Skeletal muscle satellite cell (primary cell): ENCODE data around the gene ZC3H11A.
A peak's percentile ranks its signal among the peaks of the same experiment; 100 is the strongest.
"Not testable (repeated sequence)": the region's sequence is repeated elsewhere in the genome, so short reads cannot be mapped to it uniquely, and the experiment has no call there.

Source experiments
- H3K27me3 ChIP-seq: 2 replicates; pipeline ENCODE4 v1.7.0; 2013; ENCODE audit warnings: low read length; ENCODE audit not compliant: control insufficient read depth, insufficient read depth
- H3K36me3 ChIP-seq: 2 replicates; pipeline ENCODE4 v1.7.0; 2013; ENCODE audit warnings: mild to moderate bottlenecking, control low read depth, low read length; ENCODE audit not compliant: insufficient read depth
- H3K4me1 ChIP-seq: 2 replicates; pipeline ENCODE4 v1.7.0; 2013; ENCODE audit warnings: low read length; ENCODE audit not compliant: control insufficient read depth, insufficient read depth
- H3K4me2 ChIP-seq: 2 replicates; pipeline ENCODE4 v1.7.0; 2013; ENCODE audit warnings: mild to moderate bottlenecking, low read length
- H3K4me3 ChIP-seq: 2 replicates; pipeline ENCODE4 v1.7.0; 2013; ENCODE audit warnings: low read length
- H3K9ac ChIP-seq: 2 replicates; pipeline ENCODE4 v1.7.0; 2013; ENCODE audit warnings: mild to moderate bottlenecking, low read depth, low read length, moderate library complexity
- H3K9me3 ChIP-seq: replicated peaks from 2 replicates; pipeline ENCODE4 v1.7.0; 2013; ENCODE audit warnings: mild to moderate bottlenecking, control low read depth, low read length

Gene ZC3H11A

DNA sequence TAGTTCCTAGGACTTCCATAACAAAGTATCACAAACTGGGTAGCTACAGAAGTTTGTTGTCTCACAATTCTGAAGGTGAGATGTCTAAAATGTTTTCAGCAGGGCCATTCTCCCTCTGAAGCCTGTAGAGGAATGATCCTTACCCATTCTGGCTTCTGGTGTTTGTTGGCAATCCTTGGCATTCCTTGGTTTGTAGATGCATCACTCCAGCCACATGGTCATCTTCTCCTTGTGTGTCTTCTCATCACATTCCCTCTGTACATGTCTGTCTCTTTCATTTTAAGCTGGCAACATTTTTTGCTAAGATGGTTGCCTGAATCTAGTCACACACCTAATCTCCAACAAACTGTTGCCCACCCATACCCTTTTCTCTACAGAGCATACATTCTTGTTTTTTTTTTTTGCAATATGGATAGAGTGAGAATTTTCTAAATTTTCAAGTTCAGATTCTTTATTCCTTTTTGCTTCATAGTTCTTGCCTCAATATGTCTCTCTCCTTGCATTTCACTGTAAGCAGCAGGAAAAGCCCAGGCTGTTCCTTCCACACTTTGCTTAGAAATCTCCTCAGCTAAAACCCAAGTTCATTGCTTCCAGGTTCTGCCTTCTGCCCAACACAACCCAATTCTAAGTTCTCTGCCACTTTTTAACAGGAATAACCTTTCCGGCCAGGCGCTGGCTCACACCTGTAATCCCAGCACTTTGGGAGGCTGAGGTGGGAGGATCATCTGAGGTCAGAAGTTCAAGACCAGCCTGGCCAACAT, 18.3 kb downstream of the ZC3H11A start:
- H3K4me3 ChIP-seq, result no peak overlapping the region
- peaks cover 59% of the 10 kb centered on the region for H3K36me3 ChIP-seq
- peaks cover 7% of the 10 kb centered on the region for H3K4me1 ChIP-seq
- no peaks in the 10 kb centered on the region for H3K27me3 ChIP-seq
- H3K9me3 ChIP-seq, result no peaks in the 10 kb centered on the region
- H3K9ac ChIP-seq, result no peak overlapping the region
- H3K4me2 ChIP-seq, result no peak overlapping the region

DNA sequence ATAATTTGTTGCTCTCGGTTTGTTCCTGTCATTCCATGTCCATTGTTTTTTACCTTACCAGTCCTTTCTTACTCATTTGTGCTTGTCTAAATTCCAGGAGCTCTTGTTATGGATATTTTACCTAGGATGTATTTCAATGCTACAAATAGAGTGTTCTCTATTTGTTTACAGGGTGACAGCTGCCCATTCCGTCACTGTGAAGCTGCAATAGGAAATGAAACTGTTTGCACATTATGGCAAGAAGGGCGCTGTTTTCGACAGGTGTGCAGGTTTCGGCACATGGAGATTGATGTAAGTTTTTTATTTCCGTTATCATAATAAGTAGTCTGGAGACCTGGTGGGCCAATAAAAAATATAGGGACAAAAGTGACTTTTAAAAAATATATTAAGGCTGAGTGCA, 23.0 kb downstream of the ZC3H11A start:
- no peaks in the 10 kb centered on the region for H3K4me1 ChIP-seq
- no peak overlapping the region for H3K9ac ChIP-seq
- H3K4me3 ChIP-seq, result no peak overlapping the region
- H3K27me3 ChIP-seq, result no peaks in the 10 kb centered on the region
- no peak overlapping the region for H3K4me2 ChIP-seq
- H3K9me3 ChIP-seq, result no peaks in the 10 kb centered on the region
- H3K36me3 ChIP-seq, result peaks cover 74% of the 10 kb centered on the region

DNA sequence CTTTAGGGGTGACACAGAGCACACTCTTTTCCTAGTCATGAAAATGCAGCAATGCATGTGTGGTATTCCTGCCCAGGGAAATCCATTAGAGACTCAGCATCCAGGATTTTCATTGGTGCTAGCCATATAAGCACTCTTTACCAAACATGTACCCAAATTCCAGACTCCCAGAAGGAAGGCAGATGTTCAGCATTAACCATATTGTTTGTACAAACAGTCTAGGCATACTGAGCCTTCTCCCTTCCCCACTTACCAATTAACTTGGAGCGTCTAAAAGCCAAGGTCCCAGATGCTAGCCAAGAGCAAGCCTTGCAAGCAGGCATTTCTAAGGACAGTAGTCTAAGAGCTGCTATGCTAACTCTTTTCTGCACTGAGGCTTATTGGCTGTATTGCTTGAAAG, 27.9 kb downstream of the ZC3H11A start:
- Histone ChIP-seq H3K27me3 (no peaks in the 10 kb centered on the region), H3K4me1 (peaks cover 6% of the 10 kb centered on the region), H3K4me2 (no peak overlapping the region), H3K9me3 (no peaks in the 10 kb centered on the region), H3K36me3 (peaks cover 69% of the 10 kb centered on the region), H3K4me3 (no peak overlapping the region), H3K9ac (no peak overlapping the region)

- H3K4me3 ChIP-seq, result no peak overlapping the region
- H3K4me2 ChIP-seq, result no peak overlapping the region
- peaks cover 74% of the 10 kb centered on the region for H3K36me3 ChIP-seq
These were observed 30.8 kb downstream of the ZC3H11A start for GRCh38 chr1:203826175-203826574.

DNA sequence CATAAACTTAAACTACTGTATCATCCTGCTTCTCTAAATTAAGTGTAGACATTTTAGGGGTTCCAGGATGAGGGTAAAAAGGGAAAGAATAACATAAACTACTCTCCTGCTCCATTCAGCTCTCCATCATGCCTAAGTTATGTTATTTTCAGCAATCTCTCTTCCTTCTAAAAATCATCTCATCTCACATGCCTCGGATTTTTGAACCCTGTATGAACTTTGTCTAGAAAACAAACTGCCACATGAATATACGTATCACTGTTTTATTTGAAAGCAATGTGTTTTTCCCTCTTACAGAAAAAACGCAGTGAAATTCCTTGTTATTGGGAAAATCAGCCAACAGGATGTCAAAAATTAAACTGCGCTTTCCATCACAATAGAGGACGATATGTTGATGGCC, 32.6 kb downstream of the ZC3H11A start:
- peaks cover 15% of the 10 kb centered on the region for H3K4me1 ChIP-seq
- no peak overlapping the region for H3K4me2 ChIP-seq
- no peak overlapping the region for H3K4me3 ChIP-seq
- no peak overlapping the region for H3K9ac ChIP-seq
- H3K9me3 ChIP-seq, result no peaks in the 10 kb centered on the region
- H3K36me3 ChIP-seq, result peaks cover 76% of the 10 kb centered on the region
- no peaks in the 10 kb centered on the region for H3K27me3 ChIP-seq

More at GRCh38 chr1:203826175-203826574, 30.8 kb downstream of the ZC3H11A start:
- H3K9me3 ChIP-seq, result no peaks in the 10 kb centered on the region
- no peaks in the 10 kb centered on the region for H3K27me3 ChIP-seq
- H3K4me1 ChIP-seq, result peaks cover 15% of the 10 kb centered on the region
- H3K9ac ChIP-seq, result no peak overlapping the region

DNA sequence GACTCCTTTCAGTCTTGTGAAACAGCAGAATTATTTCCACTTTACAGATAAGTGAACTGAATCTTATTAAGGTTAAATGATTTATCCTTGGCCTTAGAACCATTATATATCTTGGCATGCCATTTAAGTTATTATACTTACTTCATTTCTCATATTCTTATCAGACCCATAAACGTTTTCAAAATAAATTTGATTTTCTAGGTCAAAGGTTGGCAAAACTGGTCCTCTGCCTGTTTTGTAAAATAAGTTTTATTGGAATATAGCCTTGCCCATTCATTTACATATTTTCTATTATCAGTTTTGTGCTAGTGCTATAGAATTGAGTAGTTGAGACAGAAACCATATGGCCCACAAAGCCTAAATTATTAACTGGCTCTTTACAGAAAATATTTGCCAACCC, 33.1 kb downstream of the ZC3H11A start:
- Histone ChIP-seq H3K9me3 (no peaks in the 10 kb centered on the region), H3K4me1 (peaks cover 15% of the 10 kb centered on the region), H3K4me3 (no peak overlapping the region), H3K4me2 (no peak overlapping the region), H3K36me3 (peaks cover 72% of the 10 kb centered on the region), H3K9ac (no peak overlapping the region), H3K27me3 (no peaks in the 10 kb centered on the region)

- Histone ChIP-seq H3K4me2 (peak overlapping the region; percentile 50), H3K4me1 (peaks cover 15% of the 10 kb centered on the region), H3K36me3 (peaks cover 75% of the 10 kb centered on the region)
- H3K9me3 ChIP-seq, H3K4me3 ChIP-seq, H3K27me3 ChIP-seq, H3K9ac ChIP-seq: not testable (repeated sequence)
These were observed 33.8 kb downstream of the ZC3H11A start for GRCh38 chr1:203829247-203829646.

GRCh38 chr1:203835476-203835875, 40.1 kb downstream of the ZC3H11A start:
- Histone ChIP-seq H3K4me1 (no peaks in the 10 kb centered on the region), H3K9ac (no peak overlapping the region), H3K27me3 (no peaks in the 10 kb centered on the region), H3K36me3 (peaks cover 82% of the 10 kb centered on the region), H3K9me3 (no peaks in the 10 kb centered on the region), H3K4me2 (no peak overlapping the region), H3K4me3 (no peak overlapping the region)

DNA sequence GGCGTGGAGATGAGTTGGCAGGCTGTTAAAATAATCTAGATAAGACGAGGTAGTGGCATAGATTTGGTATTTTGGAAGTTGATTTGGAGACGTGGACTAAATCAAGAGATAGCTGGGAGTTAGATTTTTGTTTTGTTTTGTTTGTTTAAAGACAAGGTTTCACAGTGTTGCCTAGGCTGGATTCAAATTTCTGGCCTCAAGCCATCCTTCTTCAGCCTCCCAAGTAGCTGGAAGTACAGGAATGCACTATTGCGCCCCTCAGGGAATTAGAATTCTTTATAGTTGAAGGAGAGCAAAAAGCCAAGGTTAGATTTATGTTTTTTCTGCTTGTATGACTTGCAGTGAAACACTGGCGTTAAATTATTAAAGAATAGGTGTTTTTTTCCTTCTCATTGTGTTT, 43.7 kb downstream of the ZC3H11A start:
- H3K9ac ChIP-seq, result no peak overlapping the region
- peaks cover 64% of the 10 kb centered on the region for H3K36me3 ChIP-seq
- H3K27me3 ChIP-seq, result no peaks in the 10 kb centered on the region
- H3K4me1 ChIP-seq, result no peaks in the 10 kb centered on the region
- H3K9me3 ChIP-seq, result no peaks in the 10 kb centered on the region
- no peak overlapping the region for H3K4me2 ChIP-seq
- H3K4me3 ChIP-seq, result no peak overlapping the region

DNA sequence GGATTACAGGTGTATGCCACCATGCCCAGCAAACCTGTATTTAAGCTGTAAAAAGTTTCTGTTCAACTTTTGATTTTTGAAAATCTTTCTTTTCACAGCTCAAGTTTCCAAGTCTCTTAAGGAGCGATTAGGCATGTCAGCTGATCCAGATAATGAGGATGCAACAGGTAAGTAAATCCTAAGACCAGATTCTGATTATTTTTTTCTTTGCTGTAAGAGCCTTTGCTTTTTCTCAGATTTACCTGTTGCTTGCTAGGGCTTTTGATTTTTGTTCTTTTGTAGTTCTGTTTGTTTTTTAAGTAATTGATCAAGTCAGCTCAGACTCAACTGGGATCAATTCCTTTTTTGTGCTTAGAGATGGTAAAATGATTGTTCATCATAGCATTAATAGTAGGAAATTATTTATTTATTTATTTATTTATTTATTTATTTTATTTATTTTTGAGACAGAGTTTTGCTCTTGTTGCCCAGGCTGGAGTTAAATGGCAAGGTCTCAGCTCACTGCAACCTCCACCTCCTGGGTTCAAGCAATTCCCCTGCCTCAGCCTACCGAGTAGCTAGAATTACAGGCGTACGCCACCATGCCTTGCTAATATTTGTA, 44.9 kb downstream of the ZC3H11A start:
- Histone ChIP-seq H3K4me1 (no peaks in the 10 kb centered on the region), H3K27me3 (no peaks in the 10 kb centered on the region), H3K9ac (no peak overlapping the region), H3K4me3 (no peak overlapping the region), H3K9me3 (no peaks in the 10 kb centered on the region), H3K36me3 (peaks cover 61% of the 10 kb centered on the region), H3K4me2 (no peak overlapping the region)

DNA sequence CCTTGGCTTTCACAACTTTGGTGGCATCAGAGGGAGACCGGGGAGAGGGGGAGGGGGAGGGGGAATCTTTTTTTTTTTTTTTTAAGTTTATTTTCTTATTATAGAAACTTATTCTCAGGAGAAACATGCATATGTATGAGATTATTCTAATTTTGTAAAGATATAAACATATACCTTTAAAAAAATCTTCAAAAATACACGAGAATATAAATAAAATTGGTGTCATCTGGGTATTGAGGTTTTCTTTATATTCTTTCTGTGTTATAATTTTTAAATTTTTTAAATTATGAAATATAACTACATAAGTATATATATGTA, 47.1 kb downstream of the ZC3H11A start:
- H3K36me3 ChIP-seq, result peaks cover 57% of the 10 kb centered on the region
- H3K4me3 ChIP-seq, result no peak overlapping the region

DNA sequence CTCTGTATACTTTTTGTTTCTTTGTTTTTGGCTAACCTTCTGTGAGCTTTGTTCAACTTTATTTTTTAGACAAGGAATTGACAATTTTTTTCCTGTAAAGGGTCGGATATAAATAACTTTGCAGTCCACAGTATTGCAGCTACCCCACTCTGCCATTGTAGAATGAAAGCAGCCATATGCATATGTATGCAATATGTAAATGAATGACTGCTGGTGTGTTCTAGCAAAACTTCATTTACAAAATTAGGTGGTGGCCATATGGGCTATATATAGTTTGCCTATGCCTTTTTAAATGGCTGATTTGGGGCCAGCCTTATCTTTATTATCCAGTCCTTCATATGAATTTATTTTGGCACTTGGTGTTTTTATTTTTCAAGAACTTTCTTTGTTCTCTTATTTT, 48.0 kb downstream of the ZC3H11A start:
- H3K4me2 ChIP-seq, result no peak overlapping the region
- no peak overlapping the region for H3K4me3 ChIP-seq
- no peaks in the 10 kb centered on the region for H3K4me1 ChIP-seq
- H3K9me3 ChIP-seq, result no peaks in the 10 kb centered on the region
- H3K36me3 ChIP-seq, result peaks cover 56% of the 10 kb centered on the region
- no peak overlapping the region for H3K9ac ChIP-seq
- no peaks in the 10 kb centered on the region for H3K27me3 ChIP-seq

More for the DNA sequence above, 47.1 kb downstream of the ZC3H11A start:
- H3K4me2 ChIP-seq, result no peak overlapping the region
- H3K9ac ChIP-seq, result no peak overlapping the region
- H3K9me3 ChIP-seq, result no peaks in the 10 kb centered on the region
- no peaks in the 10 kb centered on the region for H3K4me1 ChIP-seq
- H3K27me3 ChIP-seq, result no peaks in the 10 kb centered on the region
